GM12872 (cell line): ENCODE data around the gene STX8.

Source experiments
- TF ChIP-seq, protein P1 (sequence below): IDR thresholded peaks from 3 replicates; pipeline ENCODE4 v1.5.1; 2011; ENCODE audit warnings: low read depth, mild to moderate bottlenecking, low read length, moderate library complexity; ENCODE audit not compliant: insufficient read depth

Gene STX8

DNA sequence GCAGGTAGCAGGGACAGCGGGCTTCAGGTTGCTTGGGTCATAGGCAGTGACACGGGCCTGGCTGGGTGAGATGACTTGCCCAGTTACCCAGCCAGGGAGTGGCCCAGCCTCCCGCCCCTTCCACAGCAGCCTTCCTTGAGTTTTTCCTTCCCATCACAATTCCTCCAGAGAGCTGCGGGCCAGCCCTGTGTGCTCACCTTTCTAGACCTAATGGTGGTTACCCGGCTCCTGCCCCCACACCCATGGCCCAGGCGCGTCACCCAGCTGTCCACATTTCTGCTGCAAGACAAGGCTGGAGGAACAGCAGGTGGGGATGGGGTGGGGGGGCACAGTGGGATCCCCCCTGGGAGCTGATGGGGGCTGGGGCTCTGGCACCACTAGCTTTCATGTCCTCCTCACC is 351.1 kb downstream of the STX8 start:
- TF ChIP-seq, protein P1, sequence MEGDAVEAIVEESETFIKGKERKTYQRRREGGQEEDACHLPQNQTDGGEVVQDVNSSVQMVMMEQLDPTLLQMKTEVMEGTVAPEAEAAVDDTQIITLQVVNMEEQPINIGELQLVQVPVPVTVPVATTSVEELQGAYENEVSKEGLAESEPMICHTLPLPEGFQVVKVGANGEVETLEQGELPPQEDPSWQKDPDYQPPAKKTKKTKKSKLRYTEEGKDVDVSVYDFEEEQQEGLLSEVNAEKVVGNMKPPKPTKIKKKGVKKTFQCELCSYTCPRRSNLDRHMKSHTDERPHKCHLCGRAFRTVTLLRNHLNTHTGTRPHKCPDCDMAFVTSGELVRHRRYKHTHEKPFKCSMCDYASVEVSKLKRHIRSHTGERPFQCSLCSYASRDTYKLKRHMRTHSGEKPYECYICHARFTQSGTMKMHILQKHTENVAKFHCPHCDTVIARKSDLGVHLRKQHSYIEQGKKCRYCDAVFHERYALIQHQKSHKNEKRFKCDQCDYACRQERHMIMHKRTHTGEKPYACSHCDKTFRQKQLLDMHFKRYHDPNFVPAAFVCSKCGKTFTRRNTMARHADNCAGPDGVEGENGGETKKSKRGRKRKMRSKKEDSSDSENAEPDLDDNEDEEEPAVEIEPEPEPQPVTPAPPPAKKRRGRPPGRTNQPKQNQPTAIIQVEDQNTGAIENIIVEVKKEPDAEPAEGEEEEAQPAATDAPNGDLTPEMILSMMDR, result no peak

DNA sequence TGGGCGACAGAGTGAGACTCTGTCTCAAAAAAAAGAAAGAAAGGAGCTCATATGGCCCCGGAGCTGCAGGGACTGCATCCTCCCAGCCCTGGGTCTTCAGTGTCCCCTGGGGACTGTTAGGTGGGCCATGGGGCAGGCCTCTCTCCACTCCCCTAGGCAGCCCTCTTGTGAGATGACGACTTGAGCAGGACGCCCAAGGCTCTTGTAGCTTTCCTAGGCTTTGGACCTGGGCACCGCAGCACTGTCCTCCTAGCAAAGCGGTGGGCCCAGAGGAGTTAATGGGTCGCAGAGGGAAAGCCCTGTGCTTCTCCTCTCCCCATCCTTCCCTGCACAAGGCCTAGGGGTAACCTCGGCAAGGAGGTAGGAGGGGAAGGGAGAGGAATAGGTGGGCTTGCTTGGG is 352.1 kb downstream of the STX8 start:
- TF ChIP-seq, protein P1, result no peak

DNA sequence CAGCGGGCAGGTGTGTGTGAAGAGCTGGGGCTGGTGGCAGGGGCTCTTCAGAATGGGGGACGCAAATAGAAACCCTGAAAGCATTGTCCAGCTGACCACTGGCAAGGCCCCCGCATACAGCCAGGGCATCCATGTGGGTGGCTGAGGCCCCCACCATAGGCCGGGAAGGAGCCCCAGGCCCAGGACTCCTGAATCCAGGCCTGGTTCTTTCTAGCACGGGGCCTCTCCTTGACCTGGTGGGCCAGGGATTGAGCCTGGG is 353.8 kb downstream of the STX8 start:
- TF ChIP-seq, protein P1, result no peak

DNA sequence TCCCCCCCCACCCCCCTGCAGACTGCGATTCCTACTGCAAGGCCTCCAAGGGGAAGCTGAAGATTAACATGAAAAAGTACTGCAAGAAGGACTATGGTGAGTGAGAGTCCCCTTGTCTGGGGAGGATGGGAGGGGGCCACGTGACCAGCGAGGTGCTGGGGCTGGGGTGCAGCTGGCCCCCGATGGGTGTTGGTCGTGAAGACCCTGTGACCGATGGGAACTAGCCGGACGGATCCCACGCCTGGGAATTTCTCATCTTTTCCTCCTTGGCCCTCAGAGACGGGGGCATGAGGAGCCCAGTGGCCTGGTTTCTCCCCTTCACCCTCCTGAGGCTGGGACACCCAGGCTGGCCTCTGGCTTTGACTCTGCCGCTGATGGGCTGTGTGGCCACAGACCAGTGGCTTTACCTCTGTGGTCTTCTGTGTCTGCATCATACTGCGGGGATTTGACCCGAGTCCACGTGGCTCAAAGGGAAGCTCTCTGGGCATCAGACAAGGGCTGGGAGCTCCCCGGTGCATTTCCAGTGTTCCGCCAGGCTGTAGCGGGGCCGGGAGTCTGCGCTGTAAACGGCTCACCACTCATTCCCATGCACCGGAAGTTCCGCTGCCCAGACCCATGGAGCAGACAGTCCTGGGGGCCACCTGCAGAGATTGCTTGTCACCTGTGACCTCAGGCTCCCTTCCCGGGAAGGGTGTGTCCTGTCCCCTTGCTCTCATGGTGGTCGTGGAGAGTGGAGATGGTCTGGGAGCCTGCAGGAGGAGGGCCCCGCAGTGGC is 354.3 kb downstream of the STX8 start:
- TF ChIP-seq, protein P1, result no peak

DNA sequence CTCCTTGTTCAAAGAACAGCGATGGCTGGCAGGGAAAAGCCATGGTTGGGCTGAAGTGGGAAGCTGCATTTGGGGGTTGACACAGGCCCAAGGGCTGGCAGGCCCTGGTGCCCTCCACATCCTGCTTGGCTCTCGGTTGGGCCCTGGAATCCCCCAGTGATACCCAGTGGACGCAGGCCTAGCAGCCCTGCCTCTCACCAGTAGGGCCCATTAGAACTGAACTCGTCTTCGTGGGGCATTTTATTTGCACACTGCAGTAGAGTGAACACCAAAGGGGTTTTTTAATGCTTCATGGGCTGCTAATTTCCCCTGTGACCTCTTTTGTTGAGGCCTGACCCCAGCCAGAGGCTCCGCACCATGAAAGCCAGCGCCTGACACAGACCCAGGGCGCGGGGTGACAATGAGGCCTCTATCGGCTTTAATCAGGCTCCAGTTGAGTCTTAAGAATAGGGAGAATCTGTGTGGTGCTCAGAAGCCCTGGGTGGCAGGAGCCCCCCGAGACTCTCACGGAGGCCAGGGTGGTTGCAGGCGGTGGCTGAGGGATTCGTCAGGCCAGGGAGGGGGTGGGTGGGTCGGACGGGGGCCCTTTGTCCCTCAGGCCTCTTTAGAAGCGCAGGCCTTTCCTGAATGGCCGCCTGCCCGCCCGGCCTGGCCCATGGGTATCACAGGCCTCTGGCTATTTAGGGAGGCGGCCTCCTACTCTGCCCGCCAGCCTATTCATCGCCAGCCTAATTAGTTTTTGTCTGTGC is 355.0 kb downstream of the STX8 start:
- TF ChIP-seq, protein P1, result no peak

DNA sequence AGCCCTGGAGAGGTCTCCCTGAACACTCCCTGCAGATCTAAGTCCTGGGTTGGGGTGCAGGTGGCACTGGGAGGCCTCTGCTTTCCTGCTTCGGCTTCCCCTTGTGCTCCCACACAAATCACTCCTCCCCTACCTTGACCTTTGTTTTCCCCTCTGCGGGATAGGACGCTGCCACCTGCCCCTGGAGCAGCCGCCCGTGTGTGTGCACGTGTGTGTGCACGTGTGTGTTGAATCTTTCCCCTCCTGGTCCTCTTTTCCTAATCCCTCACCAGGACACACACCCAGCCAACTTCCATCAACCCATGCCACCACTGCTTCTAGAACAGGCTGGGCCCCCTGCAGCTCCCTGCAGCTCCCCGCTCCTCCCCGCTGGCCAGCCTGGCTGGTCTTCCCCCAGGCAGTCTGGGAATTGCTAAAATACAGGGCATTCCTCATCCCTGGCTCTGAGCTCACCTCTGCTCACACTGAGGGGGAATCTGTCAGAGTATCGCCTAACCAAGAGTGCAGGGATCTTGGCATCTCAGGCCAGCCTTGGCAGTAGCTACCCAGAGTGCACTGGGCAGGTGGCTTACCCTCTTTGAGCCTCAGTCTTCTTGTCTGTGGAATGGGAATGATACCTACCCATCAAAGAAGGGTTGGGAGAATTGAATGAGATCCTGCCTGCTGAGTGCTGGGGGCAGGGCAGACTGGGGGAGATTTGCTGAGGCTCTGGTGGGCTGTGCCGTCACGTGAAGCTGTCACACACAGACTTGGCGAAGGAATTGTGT is 355.8 kb downstream of the STX8 start:
- TF ChIP-seq, protein P1, result no peak

DNA sequence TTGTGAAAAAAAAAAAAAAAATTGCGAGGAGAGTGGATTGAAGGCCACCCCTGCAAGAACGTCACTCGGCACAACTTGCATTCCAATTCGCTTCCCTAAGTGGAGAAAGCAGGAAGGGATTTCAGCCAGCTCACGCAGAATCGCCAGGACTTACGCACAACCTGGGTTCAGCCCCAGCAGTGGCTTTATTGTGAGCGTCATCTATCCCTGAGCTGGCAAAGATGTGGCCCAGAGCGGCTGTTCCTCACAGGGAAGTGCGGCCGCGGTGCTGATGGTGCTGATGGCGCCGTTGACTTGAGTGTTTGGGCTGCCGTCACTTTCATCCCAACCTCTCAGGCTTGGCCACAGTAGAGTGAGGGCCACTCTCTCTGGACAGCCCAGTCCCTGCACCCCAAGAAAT is 356.7 kb downstream of the STX8 start:
- TF ChIP-seq, protein P1, result no peak
